Left colon (tissue), 2 donors: ENCODE data around the gene PLA2R1. TPM values are rescaled to one million over a fixed set of nuclear protein-coding genes. Genes with fewer than 3 reads are reported as not detected.

ENCODE experiments used
- ATAC-seq: fragments of 200-7000 bp; cut with Tn5 transposase; one replicate; pipeline ENCODE4 v1.9.1; 2020; ENCODE audit warnings: mild to moderate bottlenecking, moderate library complexity
- DNase-seq, 2 donors: peaks; one replicate each; pipeline ENCODE4 v3.0.0-alpha.2; 2020
- intact Hi-C, 2 donors: fragments of 100-400 bp; cut with DNase I in 1 of 2; cut with micrococcal nuclease in 1 of 2; formaldehyde crosslinking; loops; one replicate each; pipeline versions ENCODE4 v1.11.2 to v1.14.0; 2022; cut with DNase I, micrococcal nuclease
- total RNA-seq, 2 donors: library from RNA; stranded (reverse); fragmentation: NEBNext Ultra II Directional; extraction: Animal tissue kit (Norgen Biotek cat#: 25700); gene quantifications; one replicate each; pipeline ENCODE4 v1.2.1, GENCODE V29; 2021
- donor health status: DM: no; HTN: no; CAD: no.
- donor health status: DM: yes; HTN: yes; CAD: no.

The PLA2R1 gene
- total RNA-seq, 2 donors from 2014 or later, result 6.8 to 11.4 TPM

DNA sequence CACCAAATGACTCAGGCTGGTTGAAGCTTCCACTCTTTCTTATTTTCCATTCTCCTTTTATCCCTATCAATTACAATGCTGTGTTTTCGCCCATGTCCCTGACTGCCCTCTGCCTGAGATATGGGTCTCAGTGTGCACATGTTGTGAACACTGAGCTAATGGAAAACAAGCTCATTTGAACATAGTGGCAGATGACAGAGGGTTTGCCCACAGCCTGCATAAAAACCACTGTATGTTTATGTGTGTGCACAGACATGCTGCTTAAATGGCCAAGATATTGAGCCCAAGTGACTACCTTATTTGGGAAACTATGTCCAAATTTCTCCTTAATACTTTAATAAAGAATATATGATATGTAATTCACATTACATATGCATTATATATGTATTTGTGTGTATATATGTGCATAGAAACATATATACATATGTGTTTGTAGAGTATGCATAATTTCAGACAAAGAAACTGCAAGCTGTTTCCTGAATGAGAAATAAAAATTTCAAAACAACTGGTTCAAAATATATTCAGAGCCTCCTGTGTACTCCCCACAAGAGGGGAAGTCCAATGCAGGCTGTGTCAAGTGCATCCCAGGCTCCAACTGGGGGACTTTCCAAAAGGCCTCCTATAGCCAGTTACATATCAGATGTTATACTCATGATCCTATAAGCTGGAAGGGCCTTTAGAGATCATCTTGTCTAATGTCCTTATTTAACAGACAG is 171.7 kb downstream of the PLA2R1 start:
- DNase-seq (no peak), ATAC-seq (no peak)
- intact Hi-C loops, result no loop called here

DNA sequence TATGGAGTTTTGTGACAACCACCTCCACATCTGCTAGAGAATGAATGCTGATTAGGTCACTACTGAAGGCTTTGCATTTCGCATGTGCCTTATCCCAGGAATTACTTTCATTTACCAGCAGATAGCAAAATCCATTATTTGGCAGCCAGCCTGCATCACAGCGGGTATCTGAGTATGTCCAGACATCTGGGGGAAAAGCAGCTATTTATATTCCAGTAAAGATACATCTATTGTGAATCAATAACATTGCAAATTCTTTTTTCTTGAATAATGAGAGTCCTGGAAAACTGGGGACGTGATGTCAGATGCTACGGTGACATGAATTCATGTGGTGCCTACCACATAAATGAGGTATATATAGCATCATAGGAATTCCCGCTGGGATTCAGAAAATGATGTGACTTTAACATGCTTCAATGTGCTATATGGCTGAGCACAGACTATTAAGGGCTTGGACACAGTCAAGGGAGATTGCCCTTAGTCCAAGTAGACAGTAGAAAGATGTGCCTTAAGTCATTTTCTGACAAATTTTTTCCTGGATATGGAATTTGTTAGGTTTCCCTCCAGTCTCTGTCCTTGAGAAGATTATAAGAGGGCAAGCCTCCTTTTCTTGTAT is 180.2 kb downstream of the PLA2R1 start:
- no peak for DNase-seq
- intact Hi-C loops, result no loop called here
- no peak for ATAC-seq

Other genes starting within 250 kb of the PLA2R1 start
- 10 to 100 TPM; 34.9 to 55.9 TPM for gene LY75, start 157.9 kb downstream of the PLA2R1 start, total RNA-seq
- 10 to 100 TPM; 19.7 to 28.0 TPM for gene ITGB6, start 137.7 kb upstream of the PLA2R1 start, total RNA-seq